IPS-18a (cell line): Measurements from ENCODE around the gene MARCHF3.
"Not testable (repeated sequence)": the region's sequence is repeated elsewhere in the genome, so short reads cannot be mapped to it uniquely, and the experiment has no call there.

ENCODE experiments used
- H3K27ac ChIP-seq: one replicate; pipeline ENCODE4 v1.5.1; 2013; ENCODE audit warnings: low read length
- H3K27me3 ChIP-seq: one replicate; pipeline ENCODE4 v1.6.1; 2013; ENCODE audit warnings: mild to moderate bottlenecking, low read length; ENCODE audit not compliant: control insufficient read depth, insufficient read depth
- H3K36me3 ChIP-seq: one replicate; pipeline ENCODE4 v1.6.1; 2013; ENCODE audit warnings: low read depth, low read length; ENCODE audit not compliant: control insufficient read depth
- H3K4me1 ChIP-seq: one replicate; pipeline ENCODE4 v1.6.1; 2013; ENCODE audit warnings: low read depth, low read length; ENCODE audit not compliant: control insufficient read depth
- H3K4me3 ChIP-seq: one replicate; pipeline ENCODE4 v1.5.1; 2013; ENCODE audit warnings: low read length
- H3K9ac ChIP-seq: one replicate; pipeline ENCODE4 v1.6.1; 2013; ENCODE audit warnings: mild to moderate bottlenecking, low read length, moderate library complexity
- H3K9me3 ChIP-seq: one replicate; pipeline ENCODE4 v1.6.1; 2013; ENCODE audit warnings: low read depth, low read length; ENCODE audit not compliant: control insufficient read depth

The MARCHF3 gene

GRCh38 chr5:126961702-126962101, 68.7 kb downstream of the MARCHF3 start:
- Histone ChIP-seq H3K27ac (no peak overlapping the region), H3K9ac (no peak overlapping the region), H3K36me3 (no peaks in the 10 kb centered on the region), H3K4me3 (no peak overlapping the region), H3K9me3 (no peaks in the 10 kb centered on the region), H3K27me3 (no peaks in the 10 kb centered on the region), H3K4me1 (peaks cover 8% of the 10 kb centered on the region)

GRCh38 chr5:126961128-126961527, 69.2 kb downstream of the MARCHF3 start:
- H3K27me3 ChIP-seq = no peaks in the 10 kb centered on the region
- H3K27ac ChIP-seq = no peak overlapping the region
- no peaks in the 10 kb centered on the region for H3K36me3 ChIP-seq
- H3K4me1 ChIP-seq = peaks cover 8% of the 10 kb centered on the region
- no peak overlapping the region for H3K4me3 ChIP-seq
- no peak overlapping the region for H3K9ac ChIP-seq
- H3K9me3 ChIP-seq = no peaks in the 10 kb centered on the region

DNA sequence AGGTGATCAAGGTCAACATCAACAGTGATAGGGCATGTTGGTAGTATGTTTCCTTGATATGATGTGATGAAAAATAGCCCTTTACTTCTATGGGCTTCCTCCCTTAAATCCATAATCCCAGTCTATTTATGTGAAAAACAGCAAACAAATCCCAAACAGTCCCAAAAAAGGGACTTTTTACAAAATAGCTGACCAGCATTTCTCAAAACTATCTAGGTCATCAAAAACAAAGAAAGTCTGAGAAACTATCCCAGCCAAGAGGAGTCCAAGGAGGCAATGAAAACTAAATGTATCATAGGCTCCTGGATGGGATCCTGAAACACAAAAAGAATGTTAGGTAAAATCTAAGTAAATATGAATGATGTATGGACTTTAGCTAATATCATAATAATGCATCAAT, 71.2 kb downstream of the MARCHF3 start:
- Histone ChIP-seq H3K36me3 (no peaks in the 10 kb centered on the region), H3K27ac (no peak overlapping the region), H3K4me3 (no peak overlapping the region), H3K4me1 (peaks cover 8% of the 10 kb centered on the region), H3K9ac (no peak overlapping the region), H3K9me3 (no peaks in the 10 kb centered on the region), H3K27me3 (no peaks in the 10 kb centered on the region)

- H3K36me3 ChIP-seq = no peaks in the 10 kb centered on the region
- H3K4me1 ChIP-seq = peaks cover 8% of the 10 kb centered on the region
- no peak overlapping the region for H3K4me3 ChIP-seq
- no peaks in the 10 kb centered on the region for H3K27me3 ChIP-seq
- H3K9ac ChIP-seq = no peak overlapping the region
- no peaks in the 10 kb centered on the region for H3K9me3 ChIP-seq
- no peak overlapping the region for H3K27ac ChIP-seq
Observed at GRCh38 chr5:126956991-126957390, 73.4 kb downstream of the MARCHF3 start.

DNA sequence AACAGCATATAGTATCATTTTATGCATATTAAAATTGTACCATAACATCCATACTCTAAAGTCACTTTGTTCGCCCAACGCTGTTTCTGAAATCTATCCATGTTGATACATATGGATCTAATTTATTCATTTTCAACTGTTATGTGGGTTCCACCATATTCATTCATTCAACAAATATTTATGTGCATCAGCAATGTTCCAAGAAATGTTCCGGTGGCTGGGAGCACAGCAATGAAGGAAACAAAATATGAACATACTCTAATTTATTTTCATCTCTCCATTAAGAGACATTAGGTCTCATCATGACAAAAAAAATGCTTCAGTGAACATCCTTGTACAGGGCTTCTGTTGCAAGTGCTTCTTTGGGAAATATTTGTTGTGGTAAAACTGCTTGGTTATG, 75.4 kb downstream of the MARCHF3 start:
- Histone ChIP-seq H3K9ac (no peak overlapping the region), H3K27me3 (no peaks in the 10 kb centered on the region), H3K4me3 (no peak overlapping the region), H3K9me3 (no peaks in the 10 kb centered on the region), H3K27ac (no peak overlapping the region), H3K4me1 (no peaks in the 10 kb centered on the region), H3K36me3 (no peaks in the 10 kb centered on the region)

GRCh38 chr5:126953640-126954039, 76.7 kb downstream of the MARCHF3 start:
- H3K36me3 ChIP-seq = no peaks in the 10 kb centered on the region
- no peak overlapping the region for H3K27ac ChIP-seq
- no peak overlapping the region for H3K4me3 ChIP-seq
- no peaks in the 10 kb centered on the region for H3K9me3 ChIP-seq
- no peak overlapping the region for H3K9ac ChIP-seq
- H3K4me1 ChIP-seq = no peaks in the 10 kb centered on the region
- no peaks in the 10 kb centered on the region for H3K27me3 ChIP-seq

- H3K27ac ChIP-seq = no peak overlapping the region
- H3K9ac ChIP-seq = no peak overlapping the region
- H3K36me3 ChIP-seq = no peaks in the 10 kb centered on the region
Observed at GRCh38 chr5:126949475-126949874, 80.9 kb downstream of the MARCHF3 start.

DNA sequence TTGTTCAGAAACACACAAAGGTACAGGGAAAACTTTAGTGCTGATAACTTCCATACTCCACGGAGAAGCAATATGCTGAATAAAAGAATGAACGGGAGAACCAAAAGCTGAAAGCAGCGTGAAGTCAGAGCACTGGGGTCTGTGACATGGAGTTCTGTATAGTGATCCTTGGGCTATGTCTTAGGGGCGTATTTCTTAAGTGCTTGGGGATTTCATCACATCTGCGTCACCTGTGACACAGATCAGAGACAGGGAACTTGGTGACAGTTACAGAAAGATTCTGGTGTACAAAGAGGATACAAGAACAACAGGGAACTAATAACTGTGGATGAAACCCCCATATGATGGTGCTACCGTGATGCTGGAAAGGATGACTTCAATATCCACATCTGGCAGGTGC, 81.9 kb downstream of the MARCHF3 start:
- H3K36me3 ChIP-seq = no peaks in the 10 kb centered on the region
- H3K4me1 ChIP-seq = peaks cover 12% of the 10 kb centered on the region
- H3K27ac ChIP-seq = no peak overlapping the region
- H3K9ac ChIP-seq = no peak overlapping the region
- no peak overlapping the region for H3K4me3 ChIP-seq
- no peaks in the 10 kb centered on the region for H3K27me3 ChIP-seq
- H3K9me3 ChIP-seq = no peaks in the 10 kb centered on the region

More at GRCh38 chr5:126949475-126949874, 80.9 kb downstream of the MARCHF3 start:
- H3K9me3 ChIP-seq = no peaks in the 10 kb centered on the region
- no peak overlapping the region for H3K4me3 ChIP-seq
- H3K27me3 ChIP-seq = no peaks in the 10 kb centered on the region
- peaks cover 12% of the 10 kb centered on the region for H3K4me1 ChIP-seq

DNA sequence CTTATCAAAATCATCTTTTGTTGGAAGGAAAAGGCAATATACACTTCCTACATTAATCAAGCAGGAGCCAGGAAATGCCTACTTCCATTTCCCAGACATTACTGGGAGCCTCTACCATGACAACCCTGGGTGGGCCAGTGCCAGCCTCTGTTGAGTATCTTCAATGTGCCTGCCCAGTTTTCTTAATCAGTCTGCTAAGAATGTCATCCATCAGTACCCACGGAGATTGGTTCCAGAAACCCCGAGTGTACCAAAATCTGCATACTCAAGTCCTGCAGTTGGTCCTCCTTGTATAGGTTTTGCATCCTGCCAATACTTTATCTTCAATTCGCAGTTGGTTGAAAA, 82.4 kb downstream of the MARCHF3 start:
- H3K9ac ChIP-seq = no peak overlapping the region
- H3K9me3 ChIP-seq = no peaks in the 10 kb centered on the region
- no peak overlapping the region for H3K27ac ChIP-seq
- no peaks in the 10 kb centered on the region for H3K27me3 ChIP-seq
- no peaks in the 10 kb centered on the region for H3K36me3 ChIP-seq
- H3K4me1 ChIP-seq = peaks cover 12% of the 10 kb centered on the region
- no peak overlapping the region for H3K4me3 ChIP-seq

- Histone ChIP-seq H3K27ac (no peak overlapping the region), H3K27me3 (no peaks in the 10 kb centered on the region), H3K4me1 (peaks cover 12% of the 10 kb centered on the region), H3K4me3 (no peak overlapping the region), H3K9me3 (no peaks in the 10 kb centered on the region), H3K36me3 (no peaks in the 10 kb centered on the region), H3K9ac (no peak overlapping the region)
Observed at GRCh38 chr5:126947146-126948010, 83.0 kb downstream of the MARCHF3 start.

DNA sequence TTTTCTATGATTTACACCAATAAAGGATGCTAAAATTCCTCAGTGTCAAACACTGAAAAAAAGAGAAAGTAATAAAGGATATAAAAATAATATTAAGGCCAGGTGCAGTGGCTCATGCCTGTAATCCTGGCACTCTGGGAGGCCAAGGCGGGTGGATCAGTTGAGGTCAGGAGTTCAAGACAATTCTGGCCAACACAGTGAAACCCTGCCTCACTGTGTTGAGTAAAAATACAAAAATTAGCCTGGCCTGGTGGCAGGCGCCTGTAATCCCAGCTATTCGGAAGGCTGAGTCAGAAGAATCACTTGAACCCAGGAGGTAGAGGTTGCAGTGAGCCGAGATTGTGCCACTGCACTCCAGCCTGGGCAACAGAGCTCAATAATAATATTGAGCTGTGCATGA, 87.5 kb downstream of the MARCHF3 start:
- not testable (repeated sequence) for H3K27me3 ChIP-seq, H3K9me3 ChIP-seq, H3K9ac ChIP-seq, H3K27ac ChIP-seq, H3K4me3 ChIP-seq, H3K36me3 ChIP-seq
- H3K4me1 ChIP-seq = peaks cover 14% of the 10 kb centered on the region

DNA sequence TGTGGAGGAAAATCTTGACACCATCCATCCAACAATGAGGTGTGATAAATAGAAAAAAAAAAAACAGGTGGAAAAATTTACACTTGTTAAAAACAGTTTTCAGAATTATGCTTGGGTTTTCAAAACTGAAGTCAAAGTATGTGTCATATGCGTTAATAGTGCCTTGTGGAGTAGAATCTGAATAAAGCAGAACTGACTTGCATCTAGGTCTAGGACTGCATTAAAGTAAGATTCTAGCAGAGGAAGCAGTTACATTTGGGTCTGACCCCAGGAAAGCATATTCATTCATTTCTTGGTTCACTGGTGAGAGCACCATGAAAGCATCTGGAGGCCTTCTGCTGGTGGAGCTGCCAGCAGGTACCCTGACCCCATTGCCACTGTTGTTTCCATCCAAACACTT, 89.0 kb downstream of the MARCHF3 start:
- H3K27me3 ChIP-seq = no peaks in the 10 kb centered on the region
- H3K36me3 ChIP-seq = no peaks in the 10 kb centered on the region
- H3K27ac ChIP-seq = no peak overlapping the region
- H3K9me3 ChIP-seq = no peaks in the 10 kb centered on the region
- H3K4me3 ChIP-seq = no peak overlapping the region
- no peak overlapping the region for H3K9ac ChIP-seq
- H3K4me1 ChIP-seq = peaks cover 3% of the 10 kb centered on the region
